OCI-LY1 (cell line): ENCODE results near the gene RDH13.

Experiments used
- H2AFZ ChIP-seq: fragments of 200-600 bp; sonication (generic), shearing (Covaris generic); 2 replicates; pipeline ENCODE4 v1.6.0; 2014; ENCODE audit warnings: antibody characterized with exemption, mild to moderate bottlenecking, low read length
- H3F3A ChIP-seq: fragments of 200-600 bp; sonication (generic), shearing (Covaris generic); 2 replicates; pipeline ENCODE4 v1.6.0; 2014; ENCODE audit warnings: mild to moderate bottlenecking, antibody characterized with exemption, low read length, moderate library complexity; ENCODE audit not compliant: insufficient read depth
- H3K27ac ChIP-seq: fragments of 200-600 bp; sonication (generic); 2 replicates; pipeline ENCODE4 v1.5.1; 2014; ENCODE audit warnings: low read length, mixed run types, mild to moderate bottlenecking, low read depth; ENCODE audit not compliant: poor library complexity, severe bottlenecking
- H3K27me3 ChIP-seq: fragments of 200-600 bp; sonication (generic); 2 replicates; pipeline ENCODE4 v1.6.0; 2014; ENCODE audit warnings: antibody characterized with exemption, mild to moderate bottlenecking, low read length, moderate library complexity; ENCODE audit not compliant: insufficient read depth
- H3K36me3 ChIP-seq: fragments of 200-600 bp; sonication (generic); 2 replicates; pipeline ENCODE4 v1.6.1; 2014; ENCODE audit warnings: mild to moderate bottlenecking, antibody characterized with exemption, low read length, moderate library complexity, mixed read lengths; ENCODE audit not compliant: insufficient read depth
- H3K4me1 ChIP-seq: fragments of 200-600 bp; sonication (generic); 2 replicates; pipeline ENCODE4 v1.5.1; 2014; ENCODE audit warnings: mild to moderate bottlenecking, low read length, moderate library complexity; ENCODE audit not compliant: insufficient read depth, severe bottlenecking
- H3K4me2 ChIP-seq: fragments of 200-600 bp; sonication (generic), shearing (Covaris generic); 2 replicates; pipeline ENCODE4 v1.6.1; 2014; ENCODE audit warnings: low read length
- H3K4me3 ChIP-seq: fragments of 200-600 bp; sonication (generic); 2 replicates; pipeline ENCODE4 v1.5.1; 2014; ENCODE audit warnings: low read length, low read depth, mild to moderate bottlenecking, mixed read lengths; ENCODE audit not compliant: poor library complexity, severe bottlenecking
- H3K79me2 ChIP-seq: fragments of 200-600 bp; shearing (Covaris generic); 2 replicates; pipeline ENCODE4 v1.6.1; 2016; ENCODE audit warnings: mixed run types, low read length, mixed read lengths; ENCODE audit not compliant: insufficient read depth
- H3K9ac ChIP-seq: fragments of 200-600 bp; sonication (generic), shearing (Covaris generic); 2 replicates; pipeline ENCODE4 v1.6.1; 2014; ENCODE audit warnings: mild to moderate bottlenecking, low read length, mixed read lengths
- H3K9me2 ChIP-seq: fragments of 200-600 bp; sonication (generic), shearing (Covaris generic); 2 replicates; pipeline ENCODE4 v1.6.1; 2014; ENCODE audit warnings: low read depth, mild to moderate bottlenecking, low read length, mixed read lengths
- H3K9me3 ChIP-seq: fragments of 200-600 bp; shearing (Covaris generic); 2 replicates; pipeline ENCODE4 v1.6.1; 2014; ENCODE audit warnings: low read length, mixed read lengths
- H4K20me1 ChIP-seq: fragments of 200-600 bp; sonication (generic), shearing (Covaris generic); 2 replicates; pipeline ENCODE4 v1.6.0; 2016; ENCODE audit warnings: mild to moderate bottlenecking, low read length; ENCODE audit not compliant: insufficient read depth
- CTCF ChIP-seq: fragments of 200-600 bp; sonication (generic), shearing (Covaris generic); IDR thresholded peaks from 2 replicates; pipeline ENCODE4 v1.5.1; 2017; ENCODE audit warnings: mild to moderate bottlenecking, antibody characterized with exemption, low read length, moderate library complexity, mixed read lengths
- EZH2 ChIP-seq: fragments of 200-600 bp; sonication (generic), shearing (Covaris generic); IDR thresholded peaks from 2 replicates; pipeline ENCODE4 v1.8.0; 2017; ENCODE audit warnings: borderline replicate concordance, mixed run types, mild to moderate bottlenecking, antibody characterized with exemption, low read length, moderate library complexity, mixed read lengths

Gene RDH13

GRCh38 chr19:55018633-55019032 is 44.3 kb downstream of the RDH13 start:
- peaks cover 3% of the 10 kb centered on the region; the same call in 1 of the 2 replicates for H3K9me3 ChIP-seq
- H3K4me1 ChIP-seq: no peaks in the 10 kb centered on the region
- H3K27me3 ChIP-seq: no peaks in the 10 kb centered on the region
- no peaks in the 10 kb centered on the region for H4K20me1 ChIP-seq
- H3K4me3 ChIP-seq: no peak overlapping the region
- H3K4me2 ChIP-seq: no peak overlapping the region
- no peaks in the 10 kb centered on the region for H3K9me2 ChIP-seq
- H2AFZ ChIP-seq: no peak overlapping the region
- TF ChIP-seq EZH2 (no peak), CTCF (no peak)
- no peak overlapping the region for H3K27ac ChIP-seq
- H3F3A ChIP-seq: no peaks in the 10 kb centered on the region
- H3K79me2 ChIP-seq: no peaks in the 10 kb centered on the region
- H3K36me3 ChIP-seq: peaks cover 19% of the 10 kb centered on the region
- no peak overlapping the region for H3K9ac ChIP-seq

DNA sequence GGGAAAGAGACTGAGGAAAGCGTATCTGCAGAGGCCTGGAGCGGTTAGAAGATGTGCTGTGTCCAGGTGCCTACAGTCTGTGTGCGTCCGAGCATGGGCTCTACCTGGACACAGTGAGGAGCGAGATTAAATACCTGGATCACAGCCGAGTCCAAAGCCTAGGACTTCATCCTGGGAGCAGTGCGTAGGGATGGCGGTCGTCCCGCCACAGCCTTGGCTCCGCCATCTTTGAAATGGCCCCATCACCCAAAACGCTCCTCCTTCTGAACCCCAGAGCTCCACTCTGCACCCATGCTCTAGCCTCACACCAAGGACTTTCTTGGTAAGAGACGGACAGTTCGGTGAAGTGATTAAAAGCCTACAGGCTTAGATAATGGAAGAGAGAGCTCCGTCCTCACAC is 44.7 kb downstream of the RDH13 start:
- TF ChIP-seq CTCF: no peak
- TF ChIP-seq EZH2: no peak
- Histone ChIP-seq H2AFZ (no peak overlapping the region), H3K4me1 (no peaks in the 10 kb centered on the region), H3K36me3 (peaks cover 15% of the 10 kb centered on the region), H3F3A (no peaks in the 10 kb centered on the region), H4K20me1 (no peaks in the 10 kb centered on the region), H3K27ac (no peak overlapping the region), H3K9ac (no peak overlapping the region), H3K9me2 (no peaks in the 10 kb centered on the region), H3K4me2 (no peak overlapping the region), H3K79me2 (no peaks in the 10 kb centered on the region), H3K4me3 (no peak overlapping the region), H3K9me3 (no peaks in the 10 kb centered on the region), H3K27me3 (no peaks in the 10 kb centered on the region)

GRCh38 chr19:55016017-55016416 is 46.9 kb downstream of the RDH13 start:
- H3K36me3 ChIP-seq: peaks cover 13% of the 10 kb centered on the region
- no peak overlapping the region for H3K4me2 ChIP-seq
- H3K4me3 ChIP-seq: no peak overlapping the region
- no peaks in the 10 kb centered on the region for H3K27me3 ChIP-seq
- no peaks in the 10 kb centered on the region for H3K9me2 ChIP-seq
- no peak overlapping the region for H2AFZ ChIP-seq
- no peaks in the 10 kb centered on the region for H4K20me1 ChIP-seq
- no peak overlapping the region for H3K9ac ChIP-seq
- no peaks in the 10 kb centered on the region for H3K9me3 ChIP-seq
- H3K79me2 ChIP-seq: no peaks in the 10 kb centered on the region
- H3K27ac ChIP-seq: no peak overlapping the region
- H3F3A ChIP-seq: no peaks in the 10 kb centered on the region
- H3K4me1 ChIP-seq: no peaks in the 10 kb centered on the region
- TF ChIP-seq CTCF: no peak
- TF ChIP-seq EZH2: no peak
